Calu3 (cell line): ENCODE data around the gene GPR158. TPM values are rescaled to one million over a fixed set of nuclear protein-coding genes. Genes with fewer than 3 reads are reported as not detected.

Source experiments
- BruUV-seq: library from RNA; stranded (reverse); fragments of 400-500 nt; replicated peaks from 2 replicates; lab custom pipeline; 2021; lab: Mats Ljungman, UMichigan
- CTCF ChIA-PET: fragments of 300-600 bp; sonication (Branson Sonifier 250); formaldehyde crosslinking; loops from one replicate; lab custom pipeline; 2022; ENCODE audit warnings: antibody characterized with exemption; lab: Charles Lee
- DNase-seq: peaks from one replicate; pipeline ENCODE4 v3.0.0; 2022
- H3K27ac Mint-ChIP-seq: one replicate; pipeline ENCODE4 v1.8.0; 2022; ENCODE audit warnings: mixed read lengths; ENCODE audit not compliant: unreplicated experiment
- H3K27me3 Mint-ChIP-seq: one replicate; pipeline ENCODE4 v1.8.0; 2022; ENCODE audit warnings: mixed read lengths; ENCODE audit not compliant: unreplicated experiment
- H3K36me3 Mint-ChIP-seq: one replicate; pipeline ENCODE4 v1.8.0; 2022; ENCODE audit warnings: mild to moderate bottlenecking, moderate library complexity, mixed read lengths; ENCODE audit not compliant: insufficient read depth, unreplicated experiment
- H3K4me1 Mint-ChIP-seq: one replicate; pipeline ENCODE4 v1.8.0; 2022; ENCODE audit warnings: mild to moderate bottlenecking, low read depth, mixed read lengths; ENCODE audit not compliant: unreplicated experiment
- H3K4me3 Mint-ChIP-seq: one replicate; pipeline ENCODE4 v1.8.0; 2022; ENCODE audit warnings: mild to moderate bottlenecking, low read depth, moderate library complexity, mixed read lengths; ENCODE audit not compliant: unreplicated experiment
- H3K9me3 Mint-ChIP-seq: one replicate; pipeline ENCODE4 v1.8.0; 2022; ENCODE audit warnings: low read depth, mixed read lengths; ENCODE audit not compliant: unreplicated experiment
- CTCF ChIP-seq: fragments of 200-600 bp; IDR thresholded peaks from one replicate; pipeline ENCODE4 v1.8.0; 2022; ENCODE audit warnings: antibody characterized with exemption; ENCODE audit not compliant: unreplicated experiment
- intact Hi-C: fragments of 100-400 bp; cut with micrococcal nuclease; formaldehyde crosslinking; loops from one replicate; pipeline ENCODE4 v1.10.0; 2022; ENCODE audit not compliant: unreplicated experiment
- total RNA-seq: library from RNA; stranded (reverse); gene quantifications from 2 replicates; pipeline ENCODE4 v1.2.3, GENCODE V29; 2022

GPR158 gene
- total RNA-seq, 1 experiment from 2014 or later, result not detected

GRCh38 chr10:25552283-25552919, 377.6 kb downstream of the GPR158 start:
- Mint-ChIP-seq H3K4me1 (peaks cover 24% of the 10 kb centered on the region), H3K27me3 (no peaks in the 10 kb centered on the region), H3K36me3 (no peaks in the 10 kb centered on the region), H3K9me3 (no peaks in the 10 kb centered on the region), H3K27ac (no peak overlapping the region), H3K4me3 (no peak overlapping the region)
- TF ChIP-seq CTCF, result no peak
- intact Hi-C loops, result no loop called here
- no TSS peak for BruUV-seq
- CTCF ChIA-PET, result no interaction called here
- DNase-seq, result no peak

- BruUV-seq, result no TSS peak
- H3K27ac Mint-ChIP-seq, result peak overlapping the region; percentile 42
- intact Hi-C loops, result no loop called here
Measured at GRCh38 chr10:25555865-25556264, 381.1 kb downstream of the GPR158 start.

GRCh38 chr10:25556457-25556856, 381.7 kb downstream of the GPR158 start:
- CTCF ChIA-PET, result no interaction called here
- H3K27ac Mint-ChIP-seq, result peak overlapping the region; percentile 42
- DNase-seq, result peak; percentile 56
- H3K9me3 Mint-ChIP-seq, result no peaks in the 10 kb centered on the region
- BruUV-seq, result no TSS peak
- H3K4me1 Mint-ChIP-seq, result peaks cover 21% of the 10 kb centered on the region
- no peaks in the 10 kb centered on the region for H3K27me3 Mint-ChIP-seq
- intact Hi-C loops, result no loop called here
- no peaks in the 10 kb centered on the region for H3K36me3 Mint-ChIP-seq
- no peak overlapping the region for H3K4me3 Mint-ChIP-seq
- no peak for TF ChIP-seq CTCF

More at GRCh38 chr10:25555865-25556264, 381.1 kb downstream of the GPR158 start:
- Mint-ChIP-seq H3K4me3 (no peak overlapping the region), H3K36me3 (no peaks in the 10 kb centered on the region), H3K9me3 (no peaks in the 10 kb centered on the region), H3K27me3 (no peaks in the 10 kb centered on the region), H3K4me1 (peaks cover 21% of the 10 kb centered on the region)
- DNase-seq, result no peak
- no peak for TF ChIP-seq CTCF
- CTCF ChIA-PET, result no interaction called here

- Mint-ChIP-seq H3K27ac (peak overlapping the region; percentile 42), H3K4me3 (no peak overlapping the region), H3K9me3 (no peaks in the 10 kb centered on the region), H3K4me1 (peaks cover 21% of the 10 kb centered on the region), H3K36me3 (no peaks in the 10 kb centered on the region), H3K27me3 (no peaks in the 10 kb centered on the region)
- no peak for TF ChIP-seq CTCF
- CTCF ChIA-PET, result no interaction called here
- intact Hi-C loops, result no loop called here
- BruUV-seq, result no TSS peak
- DNase-seq, result no peak
Measured at GRCh38 chr10:25557136-25557535, 382.3 kb downstream of the GPR158 start.
